ENCODE results near the gene JAZF1.

The JAZF1 gene

DNA sequence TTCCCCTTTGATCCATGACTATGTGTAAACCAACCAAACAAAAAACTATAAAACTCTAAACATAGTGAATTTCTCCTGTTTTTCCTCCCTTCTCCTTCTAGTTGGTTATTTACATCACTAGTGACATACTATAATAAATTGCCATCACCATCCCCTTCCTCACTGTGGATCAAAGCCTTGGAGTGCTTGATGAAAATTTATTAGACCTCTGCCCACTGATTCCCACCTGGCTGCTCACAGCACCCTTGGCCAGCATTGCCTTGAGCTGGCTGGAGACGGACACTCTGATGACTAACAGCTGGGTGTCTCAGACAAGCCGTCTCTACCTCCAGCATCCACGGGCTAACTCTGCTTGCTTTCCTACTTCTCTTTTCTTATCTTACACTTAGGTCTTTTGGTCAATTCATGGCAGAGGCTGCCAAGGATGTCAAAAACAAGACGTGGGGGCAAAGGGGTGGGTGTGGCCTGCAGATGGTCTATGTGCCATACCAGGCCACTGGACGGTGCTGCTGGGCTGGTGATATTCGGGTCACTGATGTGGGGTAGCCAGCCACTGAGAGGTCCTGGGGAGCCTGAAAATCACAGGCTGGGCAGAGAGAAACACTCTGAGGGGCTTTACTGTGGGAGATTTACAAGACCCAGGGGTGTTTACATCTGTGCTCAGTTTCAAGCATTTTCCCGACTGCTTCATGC lies 232.9 kb downstream of the JAZF1 start:
- peak; percentile 70 for ATAC-seq
- TF ChIP-seq, protein P1, sequence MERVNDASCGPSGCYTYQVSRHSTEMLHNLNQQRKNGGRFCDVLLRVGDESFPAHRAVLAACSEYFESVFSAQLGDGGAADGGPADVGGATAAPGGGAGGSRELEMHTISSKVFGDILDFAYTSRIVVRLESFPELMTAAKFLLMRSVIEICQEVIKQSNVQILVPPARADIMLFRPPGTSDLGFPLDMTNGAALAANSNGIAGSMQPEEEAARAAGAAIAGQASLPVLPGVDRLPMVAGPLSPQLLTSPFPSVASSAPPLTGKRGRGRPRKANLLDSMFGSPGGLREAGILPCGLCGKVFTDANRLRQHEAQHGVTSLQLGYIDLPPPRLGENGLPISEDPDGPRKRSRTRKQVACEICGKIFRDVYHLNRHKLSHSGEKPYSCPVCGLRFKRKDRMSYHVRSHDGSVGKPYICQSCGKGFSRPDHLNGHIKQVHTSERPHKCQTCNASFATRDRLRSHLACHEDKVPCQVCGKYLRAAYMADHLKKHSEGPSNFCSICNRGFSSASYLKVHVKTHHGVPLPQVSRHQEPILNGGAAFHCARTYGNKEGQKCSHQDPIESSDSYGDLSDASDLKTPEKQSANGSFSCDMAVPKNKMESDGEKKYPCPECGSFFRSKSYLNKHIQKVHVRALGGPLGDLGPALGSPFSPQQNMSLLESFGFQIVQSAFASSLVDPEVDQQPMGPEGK (CRISPR knock-in tag; IDR thresholded peaks at IDR 0.05; ENCODE audit: borderline replicate concordance): no peak
- no peak for TF ChIP-seq CREB5 (CRISPR knock-in tag; IDR thresholded peaks at IDR 0.05; ENCODE audit: low read depth)
- no peak for TF ChIP-seq CSDC2 (CRISPR knock-in tag; IDR thresholded peaks at IDR 0.05)
- no peak for TF ChIP-seq PPARA (CRISPR knock-in tag; IDR thresholded peaks at IDR 0.05; ENCODE audit: borderline replicate concordance)
- TF ChIP-seq ARNTL (CRISPR knock-in tag; IDR thresholded peaks at IDR 0.05; ENCODE audit: borderline replicate concordance, low read depth): no peak
- TF ChIP-seq CSRNP3 (CRISPR knock-in tag; IDR thresholded peaks at IDR 0.05): no peak
- no peak for TF ChIP-seq ISL1 (CRISPR knock-in tag; IDR thresholded peaks at IDR 0.05)
- TF ChIP-seq ZNF8 (CRISPR knock-in tag; IDR thresholded peaks at IDR 0.05): no peak
- TF ChIP-seq RARB (CRISPR knock-in tag; IDR thresholded peaks at IDR 0.05): no peak
- TF ChIP-seq ZNF70 (CRISPR knock-in tag; IDR thresholded peaks at IDR 0.05): no peak
- TF ChIP-seq OSR1 (CRISPR knock-in tag; IDR thresholded peaks at IDR 0.05): no peak
- no peak for TF ChIP-seq ZNF565 (CRISPR knock-in tag; conservative IDR thresholded peaks at IDR 0.05; ENCODE audit: low read depth)
- TF ChIP-seq BACH2 (CRISPR knock-in tag; IDR thresholded peaks at IDR 0.05; ENCODE audit: borderline replicate concordance): no peak
- TF ChIP-seq ZFP30 (CRISPR knock-in tag; IDR thresholded peaks at IDR 0.05): no peak
- TF ChIP-seq ZC3H10 (CRISPR knock-in tag; IDR thresholded peaks at IDR 0.05): no peak
- TF ChIP-seq TCF4 (CRISPR knock-in tag; IDR thresholded peaks at IDR 0.05; ENCODE audit: borderline replicate concordance): no peak
- TF ChIP-seq SNAI2 (CRISPR knock-in tag; IDR thresholded peaks at IDR 0.05): no peak
- no peak for TF ChIP-seq ZFP3 (CRISPR knock-in tag; IDR thresholded peaks at IDR 0.05)
- TF ChIP-seq, protein P2, sequence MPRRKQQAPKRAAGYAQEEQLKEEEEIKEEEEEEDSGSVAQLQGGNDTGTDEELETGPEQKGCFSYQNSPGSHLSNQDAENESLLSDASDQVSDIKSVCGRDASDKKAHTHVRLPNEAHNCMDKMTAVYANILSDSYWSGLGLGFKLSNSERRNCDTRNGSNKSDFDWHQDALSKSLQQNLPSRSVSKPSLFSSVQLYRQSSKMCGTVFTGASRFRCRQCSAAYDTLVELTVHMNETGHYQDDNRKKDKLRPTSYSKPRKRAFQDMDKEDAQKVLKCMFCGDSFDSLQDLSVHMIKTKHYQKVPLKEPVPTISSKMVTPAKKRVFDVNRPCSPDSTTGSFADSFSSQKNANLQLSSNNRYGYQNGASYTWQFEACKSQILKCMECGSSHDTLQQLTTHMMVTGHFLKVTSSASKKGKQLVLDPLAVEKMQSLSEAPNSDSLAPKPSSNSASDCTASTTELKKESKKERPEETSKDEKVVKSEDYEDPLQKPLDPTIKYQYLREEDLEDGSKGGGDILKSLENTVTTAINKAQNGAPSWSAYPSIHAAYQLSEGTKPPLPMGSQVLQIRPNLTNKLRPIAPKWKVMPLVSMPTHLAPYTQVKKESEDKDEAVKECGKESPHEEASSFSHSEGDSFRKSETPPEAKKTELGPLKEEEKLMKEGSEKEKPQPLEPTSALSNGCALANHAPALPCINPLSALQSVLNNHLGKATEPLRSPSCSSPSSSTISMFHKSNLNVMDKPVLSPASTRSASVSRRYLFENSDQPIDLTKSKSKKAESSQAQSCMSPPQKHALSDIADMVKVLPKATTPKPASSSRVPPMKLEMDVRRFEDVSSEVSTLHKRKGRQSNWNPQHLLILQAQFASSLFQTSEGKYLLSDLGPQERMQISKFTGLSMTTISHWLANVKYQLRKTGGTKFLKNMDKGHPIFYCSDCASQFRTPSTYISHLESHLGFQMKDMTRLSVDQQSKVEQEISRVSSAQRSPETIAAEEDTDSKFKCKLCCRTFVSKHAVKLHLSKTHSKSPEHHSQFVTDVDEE (CRISPR knock-in tag; IDR thresholded peaks at IDR 0.05): no peak
- no peak for TF ChIP-seq ESRRG (CRISPR knock-in tag; IDR thresholded peaks at IDR 0.05)

DNA sequence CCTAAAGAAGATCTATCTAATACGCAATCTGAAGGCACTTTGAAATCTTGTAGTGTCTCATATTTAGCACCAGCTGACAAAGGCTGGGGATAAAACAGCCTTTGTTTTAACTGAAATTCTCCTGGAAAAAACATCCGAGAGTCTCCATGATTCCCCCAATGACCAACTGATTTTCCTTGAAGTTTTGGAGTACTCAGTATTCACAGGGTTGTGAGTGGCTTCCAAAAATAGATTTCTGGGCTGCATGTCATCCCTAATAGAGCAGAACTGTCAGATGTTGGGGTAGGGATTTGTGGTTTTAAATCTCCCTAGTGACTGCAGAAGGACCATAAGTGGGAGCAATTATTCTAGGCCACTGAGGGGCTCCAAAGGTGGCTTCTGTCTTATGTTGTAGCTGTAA lies 234.2 kb downstream of the JAZF1 start:
- no peak for ATAC-seq
- TF ChIP-seq ZFP3 (CRISPR knock-in tag; IDR thresholded peaks at IDR 0.05): no peak

GRCh38 chr7:27945058-27945795 lies 235.4 kb downstream of the JAZF1 start:
- TF ChIP-seq ZNF565 (CRISPR knock-in tag; conservative IDR thresholded peaks at IDR 0.05; ENCODE audit: low read depth): no peak
- TF ChIP-seq PPARA (CRISPR knock-in tag; IDR thresholded peaks at IDR 0.05; ENCODE audit: borderline replicate concordance): no peak
- no peak for TF ChIP-seq TCF4 (CRISPR knock-in tag; IDR thresholded peaks at IDR 0.05; ENCODE audit: borderline replicate concordance)
- no peak for ATAC-seq

DNA sequence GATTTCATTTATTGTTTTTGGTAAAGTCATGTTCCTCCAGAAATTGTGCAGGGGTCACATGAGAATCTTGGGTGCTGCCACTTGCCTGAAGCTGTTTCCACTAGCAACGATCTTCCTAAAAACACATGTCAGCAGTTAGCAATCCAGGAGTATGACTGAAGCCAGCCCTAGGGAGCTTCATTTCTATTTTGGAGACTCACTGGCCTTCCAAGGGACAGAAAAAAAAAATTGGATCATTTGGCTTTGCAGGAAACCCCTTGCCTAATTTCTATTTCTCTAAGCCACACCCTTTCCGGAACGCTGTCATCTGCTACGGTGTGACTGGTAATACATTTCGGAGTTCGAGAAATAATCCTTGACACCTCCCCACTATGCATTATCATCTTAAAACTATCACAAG lies 236.0 kb downstream of the JAZF1 start:
- TF ChIP-seq CREB5 (CRISPR knock-in tag; IDR thresholded peaks at IDR 0.05; ENCODE audit: low read depth) (no peak), SNAI2 (CRISPR knock-in tag; IDR thresholded peaks at IDR 0.05) (no peak)
- ATAC-seq: no peak
